Upper lobe of left lung (tissue), 6 donors: Measurements from ENCODE around the gene RXRB. TPM values are rescaled to one million over a fixed set of nuclear protein-coding genes. Genes with fewer than 3 reads are reported as not detected.

Experiments used
- ATAC-seq, 2 donors: fragments of 200-7000 bp; cut with Tn5 transposase; one replicate each; pipeline ENCODE4 v1.9.1; 2022; ENCODE audit warnings: mild to moderate bottlenecking in 2 of 2, moderate library complexity in 2 of 2; ENCODE audit not compliant: low FRiP score in 2 of 2
- DNase-seq, 2 donors: peaks; one replicate each; pipeline ENCODE4 v3.0.0-alpha.2; 2019 to 2020
- H3K27ac ChIP-seq, 4 donors: fragments of 200-600 bp; sonication (generic); one replicate each; pipeline ENCODE4 v1.5.1; 2016 to 2019
- H3K27me3 ChIP-seq, 4 donors: fragments of 200-600 bp; sonication (generic); one replicate each; pipeline ENCODE4 v1.5.1; 2017 to 2019
- H3K36me3 ChIP-seq, 4 donors: fragments of 200-600 bp; sonication (generic); one replicate each; pipeline ENCODE4 v1.5.1; 2016 to 2019
- H3K4me1 ChIP-seq, 4 donors: fragments of 200-600 bp; sonication (generic); one replicate each; pipeline ENCODE4 v1.5.1; 2018 to 2019
- H3K4me3 ChIP-seq, 4 donors: fragments of 200-600 bp; sonication (generic); one replicate each; pipeline ENCODE4 v1.5.1; 2017 to 2019; ENCODE audit warnings: mild to moderate bottlenecking in 2 of 4, moderate library complexity in 1 of 4
- H3K9me3 ChIP-seq, 4 donors: fragments of 200-600 bp; sonication (generic); one replicate each; pipeline ENCODE4 v1.5.1; 2018 to 2019
- EP300 ChIP-seq, 4 donors: sonication (generic); formaldehyde crosslinking; IDR thresholded peaks; one replicate each; pipeline ENCODE4 v1.5.1; 2017; ENCODE audit warnings: antibody characterized with exemption in 4 of 4, control low read depth in 2 of 4
- POLR2A ChIP-seq, 4 donors: fragments of 450-650 bp; IDR thresholded peaks; one replicate each; pipeline ENCODE4 v1.5.1; 2016 to 2017; ENCODE audit warnings: antibody characterized with exemption in 4 of 4, mild to moderate bottlenecking in 2 of 4
- POLR2AphosphoS5 ChIP-seq, 2 donors: sonication (generic); formaldehyde crosslinking; IDR thresholded peaks; one replicate each; pipeline ENCODE4 v1.5.1; 2017; ENCODE audit warnings: antibody characterized with exemption in 2 of 2
- WGBS, 2 donors: methylation state at CpG; one replicate each; pipeline ENCODE4 v1.1.5; 2017 to 2018; 5-methylcytosine and 5-hydroxymethylcytosine counted together
- total RNA-seq, 6 donors: library from RNA; depleted of rRNA in 4 of 6; stranded (reverse); fragments of >200 nt in 4 of 6; gene quantifications; one replicate each; pipeline versions ENCODE4 v1.1.0 to v1.2.1, GENCODE V29; 2016 to 2021
- TF ChIP-seq, protein P1 (sequence below), 6 experiments: fragments of 450-650 bp in 4 of 6; fragments of 200-600 bp in 2 of 6; sonication (generic) in 2 of 6; IDR thresholded peaks; one replicate each; pipeline ENCODE4 v1.5.1; 2016 to 2019; ENCODE audit warnings: antibody characterized with exemption in 6 of 6
- donor health status: DM: no; HTN: no; CAD: no; lungs with moderate emphysema.
- donor health status: DM: no; HTN: yes; CAD: no; lungs with severe emphysema.

Gene RXRB
- total RNA-seq, 6 donors from 2014 or later: 19.3 to 67.1 (median 48.4) TPM

DNA sequence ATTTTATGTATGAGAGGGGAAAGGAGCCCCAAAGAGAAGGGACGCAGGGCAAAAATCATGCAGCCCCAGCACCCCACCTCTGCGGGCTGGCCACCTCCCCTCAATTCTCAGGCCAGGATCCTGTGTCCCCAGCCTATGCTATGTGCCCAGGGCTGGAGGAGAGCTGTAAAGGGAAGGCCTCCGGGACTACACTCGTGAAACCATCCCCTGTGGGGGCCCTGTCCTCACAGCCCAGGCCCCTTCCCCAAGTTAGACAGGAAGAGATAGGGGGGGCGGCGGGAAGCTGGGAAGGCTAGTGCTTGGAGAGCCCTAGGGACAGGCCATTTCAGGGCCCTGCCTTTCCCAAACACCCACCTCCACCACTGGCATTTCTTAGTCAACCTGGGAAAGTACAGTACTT, 6.8 kb downstream of the RXRB start:
- peak overlapping the region in 2 of 4 donors; percentile 46 for H3K4me3 ChIP-seq
- ATAC-seq (no peak), DNase-seq (no peak)
- no peaks in the 10 kb centered on the region for H3K9me3 ChIP-seq
- H3K4me1 ChIP-seq: peaks cover 28 to 32% (median 30%) of the 10 kb centered on the region in 4 donors
- TF ChIP-seq POLR2AphosphoS5 (IDR thresholded peaks at IDR 0.05) (no peak), EP300 (IDR thresholded peaks at IDR 0.05) (no peak), POLR2A (IDR thresholded peaks at IDR 0.05) (no peak)
- TF ChIP-seq, protein P1, sequence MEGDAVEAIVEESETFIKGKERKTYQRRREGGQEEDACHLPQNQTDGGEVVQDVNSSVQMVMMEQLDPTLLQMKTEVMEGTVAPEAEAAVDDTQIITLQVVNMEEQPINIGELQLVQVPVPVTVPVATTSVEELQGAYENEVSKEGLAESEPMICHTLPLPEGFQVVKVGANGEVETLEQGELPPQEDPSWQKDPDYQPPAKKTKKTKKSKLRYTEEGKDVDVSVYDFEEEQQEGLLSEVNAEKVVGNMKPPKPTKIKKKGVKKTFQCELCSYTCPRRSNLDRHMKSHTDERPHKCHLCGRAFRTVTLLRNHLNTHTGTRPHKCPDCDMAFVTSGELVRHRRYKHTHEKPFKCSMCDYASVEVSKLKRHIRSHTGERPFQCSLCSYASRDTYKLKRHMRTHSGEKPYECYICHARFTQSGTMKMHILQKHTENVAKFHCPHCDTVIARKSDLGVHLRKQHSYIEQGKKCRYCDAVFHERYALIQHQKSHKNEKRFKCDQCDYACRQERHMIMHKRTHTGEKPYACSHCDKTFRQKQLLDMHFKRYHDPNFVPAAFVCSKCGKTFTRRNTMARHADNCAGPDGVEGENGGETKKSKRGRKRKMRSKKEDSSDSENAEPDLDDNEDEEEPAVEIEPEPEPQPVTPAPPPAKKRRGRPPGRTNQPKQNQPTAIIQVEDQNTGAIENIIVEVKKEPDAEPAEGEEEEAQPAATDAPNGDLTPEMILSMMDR (IDR thresholded peaks at IDR 0.05): no peak
- peaks cover 16 to 40% (median 32%) of the 10 kb centered on the region in 4 donors for H3K36me3 ChIP-seq
- H3K27ac ChIP-seq: peak overlapping the region in 2 of 4 donors; percentile 50 to 76
- H3K27me3 ChIP-seq: peaks cover 0 to 14% (median 9%) of the 10 kb centered on the region in 4 donors
- 56 to 68% methylated on average over 5 to 6 of the region's 6 CpGs for WGBS, 2 donors

DNA sequence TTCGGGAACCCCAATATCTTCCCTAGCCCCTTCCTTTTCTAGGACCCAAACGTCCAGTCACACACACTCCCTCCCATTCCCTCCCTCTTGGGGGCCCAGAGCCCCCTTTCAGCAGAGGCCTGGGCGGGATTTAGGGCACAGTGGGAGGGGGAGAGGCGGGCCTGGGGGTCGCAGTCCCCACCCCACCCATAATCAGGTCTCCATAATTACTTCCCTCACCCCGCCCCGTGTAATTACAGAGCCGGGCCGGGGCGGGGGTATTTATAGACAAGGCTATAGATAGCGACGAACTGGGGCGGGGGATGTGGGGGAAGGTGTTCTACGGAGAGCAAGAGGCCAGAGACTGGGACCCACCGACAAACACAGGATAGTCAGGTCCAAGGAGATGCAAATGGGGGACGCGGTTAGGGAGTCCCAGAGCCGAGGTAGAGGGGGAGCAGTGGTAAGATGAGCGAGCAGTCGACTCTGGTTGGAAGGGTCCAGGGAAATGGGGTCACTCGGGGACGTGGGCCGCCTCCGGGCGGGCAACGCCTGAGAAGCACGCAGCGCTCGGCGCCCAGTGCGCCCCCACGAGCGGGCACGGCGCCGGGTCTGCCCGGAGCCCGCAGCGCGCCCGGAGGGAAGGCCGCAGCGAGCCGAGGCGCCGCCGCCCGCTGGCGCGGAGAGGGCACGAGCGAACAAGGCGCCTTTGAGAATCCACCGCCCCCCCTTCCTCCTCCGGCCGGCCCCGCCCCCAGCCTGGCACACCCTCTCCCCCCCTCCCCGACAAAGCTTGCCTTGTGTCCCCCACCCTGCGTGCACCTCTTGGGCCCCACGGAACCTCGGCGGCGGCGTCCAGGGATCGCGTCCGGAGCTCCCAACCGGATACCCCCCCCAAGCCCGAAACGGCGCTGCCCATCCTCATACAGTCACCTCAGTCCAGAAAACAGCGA, 7.5 kb downstream of the RXRB start:
- TF ChIP-seq EP300 (IDR thresholded peaks at IDR 0.05) (no peak), POLR2A (IDR thresholded peaks at IDR 0.05) (no peak), POLR2AphosphoS5 (IDR thresholded peaks at IDR 0.05) (no peak)
- TF ChIP-seq, protein P1 (IDR thresholded peaks at IDR 0.05): no peak
- peak overlapping the region in 3 of 4 donors; percentile 40 to 46 (median 46) for H3K4me3 ChIP-seq

DNA sequence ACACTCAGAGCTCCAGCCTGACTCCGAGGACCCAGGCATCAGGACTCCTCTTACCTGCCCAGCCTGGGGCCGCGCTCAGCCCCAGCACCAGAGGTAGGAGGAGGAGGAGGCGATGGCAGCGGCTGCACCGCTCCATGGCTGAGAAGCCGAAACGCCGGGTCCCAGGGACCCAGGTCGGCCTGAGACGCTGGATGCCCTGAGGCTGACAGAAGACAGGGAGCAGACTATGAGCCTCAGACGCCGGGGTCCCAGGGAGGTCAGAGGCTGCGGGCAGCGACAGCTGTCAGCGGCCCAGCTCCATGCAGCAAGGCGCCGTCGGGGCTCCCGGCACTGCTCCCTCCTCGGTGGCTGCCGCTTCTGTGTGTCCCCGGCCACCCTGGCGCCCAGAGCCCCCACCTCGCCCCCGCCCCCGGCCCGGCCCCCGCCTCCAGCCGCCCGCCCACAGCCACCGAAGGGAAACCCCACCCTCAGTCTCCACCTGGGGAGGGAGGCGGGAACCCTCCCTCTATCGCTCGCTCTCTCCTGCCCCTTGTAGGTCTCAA, 8.3 kb downstream of the RXRB start, which contains the start of gene COL11A2:
Gene COL11A2 (minus strand): TSS at position 363 of the 542 bp plus-strand sequence. CDS start 227 bp downstream, at position 136.
- Histone ChIP-seq H3K27me3 (peaks cover 0 to 14% (median 9%) of the 10 kb centered on the region in 4 donors), H3K9me3 (no peaks in the 10 kb centered on the region), H3K36me3 (peaks cover 15 to 35% (median 32%) of the 10 kb centered on the region in 4 donors), H3K4me1 (peaks cover 17 to 20% (median 19%) of the 10 kb centered on the region in 4 donors), H3K4me3 (peak within 1 kb of the TSS in 3 of 4 donors; percentile 40 to 46 (median 46)), H3K27ac (peak within 1 kb of the TSS in 2 of 4 donors; percentile 50 to 76)
- TF ChIP-seq EP300 (IDR thresholded peaks at IDR 0.05): no peak
- TF ChIP-seq, protein P1 (IDR thresholded peaks at IDR 0.05): no peak
- TF ChIP-seq POLR2AphosphoS5 (IDR thresholded peaks at IDR 0.05): no peak
- TF ChIP-seq POLR2A (IDR thresholded peaks at IDR 0.05): no peak
- WGBS, 2 donors: 16 to 32% methylated on average over 18 to 22 of the region's 35 CpGs
- ATAC-seq (peak in 1 of 2 donors; percentile 28), DNase-seq (peak in 1 of 2 donors; percentile 82)

More for the DNA sequence above, 7.5 kb downstream of the RXRB start:
- peaks cover 0 to 14% (median 9%) of the 10 kb centered on the region in 4 donors for H3K27me3 ChIP-seq
- H3K4me1 ChIP-seq: peaks cover 21 to 26% (median 24%) of the 10 kb centered on the region in 4 donors
- ATAC-seq (no peak), DNase-seq (peak in 1 of 2 donors; percentile 90)
- peaks cover 16 to 40% (median 32%) of the 10 kb centered on the region in 4 donors for H3K36me3 ChIP-seq
- no peaks in the 10 kb centered on the region for H3K9me3 ChIP-seq
- 4 to 5% methylated on average over 29 to 55 of the region's 72 CpGs for WGBS, 2 donors
- peak overlapping the region in 2 of 4 donors; percentile 50 to 76 for H3K27ac ChIP-seq

DNA sequence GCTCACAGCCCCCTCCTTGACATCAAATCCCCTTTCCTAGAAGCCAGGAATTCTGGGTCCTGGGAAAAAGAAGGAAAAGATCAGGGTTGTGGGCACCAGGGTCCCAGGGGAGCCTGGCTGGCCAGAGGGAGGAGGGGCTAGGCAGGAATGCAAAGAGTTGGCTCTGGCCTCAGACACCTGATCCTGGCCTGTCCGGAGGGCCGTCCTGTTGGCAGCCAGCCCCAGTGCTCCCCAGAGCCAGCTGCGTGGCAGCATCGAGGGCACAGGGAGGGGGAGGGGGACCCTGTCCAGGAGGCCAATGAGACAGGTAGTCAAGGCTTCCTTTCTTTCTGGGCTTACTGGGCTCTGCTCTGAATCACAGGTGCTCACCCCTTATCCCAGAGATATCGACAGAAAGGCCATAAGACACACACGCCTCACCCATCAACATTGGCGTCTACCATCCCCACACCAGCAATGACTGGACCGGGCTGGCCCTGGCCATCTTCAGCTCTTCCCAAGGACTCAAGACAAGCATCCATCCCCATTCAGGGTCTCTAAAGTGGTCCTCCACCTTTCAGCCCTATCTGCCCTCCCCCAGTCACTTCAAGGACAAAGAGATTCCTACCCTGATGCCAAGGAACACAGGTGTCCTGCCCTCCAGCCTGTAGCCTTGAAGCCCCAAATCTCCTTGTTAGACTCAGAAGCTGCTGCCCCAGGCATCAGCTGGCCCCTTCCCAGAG, 8.9 kb downstream of the RXRB start:
- H3K36me3 ChIP-seq: peaks cover 10 to 28% (median 26%) of the 10 kb centered on the region in 4 donors
- H3K27ac ChIP-seq: no peak overlapping the region
- H3K9me3 ChIP-seq: no peaks in the 10 kb centered on the region
- DNase-seq (peak in 1 of 2 donors; percentile 54), ATAC-seq (no peak)
- TF ChIP-seq, protein P1 (IDR thresholded peaks at IDR 0.05): no peak
- TF ChIP-seq POLR2A (IDR thresholded peaks at IDR 0.05): no peak
- no peak for TF ChIP-seq POLR2AphosphoS5 (IDR thresholded peaks at IDR 0.05)
- no peak for TF ChIP-seq EP300 (IDR thresholded peaks at IDR 0.05)
- 57 to 60% methylated on average over 8 of the region's 8 CpGs for WGBS, 2 donors
- no peak overlapping the region for H3K4me3 ChIP-seq
- peaks cover 17 to 20% (median 18%) of the 10 kb centered on the region in 4 donors for H3K4me1 ChIP-seq
- H3K27me3 ChIP-seq: peaks cover 0 to 14% (median 9%) of the 10 kb centered on the region in 4 donors
